ENCODE measurements around the gene MCMBP.
A peak's percentile ranks its signal among the peaks of the same experiment; 100 is the strongest.
"Not testable (repeated sequence)": the region's sequence is repeated elsewhere in the genome, so short reads cannot be mapped to it uniquely, and the experiment has no call there.

MCMBP gene

GRCh38 chr10:119872860-119873681 lies 428 bp upstream of the MCMBP start:
- DNase-seq: peak; percentile 4 to 91 (median 80)

DNA sequence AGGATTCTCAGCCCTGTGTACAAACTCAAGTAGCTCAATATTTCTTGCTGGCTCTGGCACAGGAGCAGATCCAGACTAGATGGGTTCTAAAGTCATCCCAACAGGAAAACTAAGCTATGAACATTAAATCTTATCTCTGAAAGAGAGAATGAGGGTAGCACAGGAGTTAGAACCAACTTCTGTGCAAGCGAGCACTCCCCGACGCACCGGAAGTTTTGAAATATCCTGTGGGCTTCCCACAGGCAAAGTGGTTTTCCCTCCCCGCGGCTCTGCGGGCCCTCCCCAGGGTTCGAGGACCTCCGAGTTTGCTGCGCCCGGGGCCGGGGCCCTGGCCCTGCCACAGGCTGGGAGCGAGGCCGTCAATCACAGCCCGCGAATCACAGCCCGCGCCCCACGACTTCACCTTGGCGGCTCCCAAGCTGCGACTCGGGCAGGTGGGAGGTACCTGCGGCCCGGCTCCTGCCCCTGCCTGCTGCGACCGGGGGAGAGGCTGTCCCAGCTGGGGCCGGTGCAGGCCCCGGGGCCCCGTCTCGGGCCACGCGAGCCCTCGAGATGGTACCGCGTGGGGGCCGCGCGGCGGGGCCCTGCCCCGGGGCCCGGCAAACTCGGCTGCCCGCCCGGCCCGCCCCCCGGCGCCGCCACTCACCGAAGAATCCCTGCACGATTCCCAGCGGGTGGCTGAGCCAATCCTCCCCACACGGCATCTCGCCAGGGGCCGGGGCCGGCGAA lies 598 bp downstream of the MCMBP start:
- peak in 6 of 14 donors; percentile 1 to 52 (median 32) for DNase-seq

DNA sequence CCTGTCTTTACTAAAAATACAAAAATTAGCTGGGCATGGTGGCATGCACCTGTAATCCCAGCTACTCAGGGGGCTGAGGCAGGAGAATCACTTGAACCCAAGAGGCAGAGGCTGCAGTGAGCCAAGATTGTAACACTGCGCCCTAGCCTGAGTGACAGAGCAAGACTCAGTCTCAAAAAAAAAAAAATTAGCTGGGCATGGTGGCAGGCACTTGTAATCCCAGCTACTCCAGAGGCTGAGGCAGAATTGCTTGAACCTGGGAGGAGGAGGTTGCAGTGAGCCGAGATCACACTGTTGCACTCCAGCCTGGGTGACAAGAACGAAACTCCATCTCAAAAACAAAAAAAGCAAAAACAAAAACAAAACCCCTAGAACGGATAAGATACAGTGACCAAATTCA lies 3.2 kb downstream of the MCMBP start:
- not testable (repeated sequence) for DNase-seq

- no peak for DNase-seq
Observed at GRCh38 chr10:119867317-119867716, 5.3 kb downstream of the MCMBP start.

DNA sequence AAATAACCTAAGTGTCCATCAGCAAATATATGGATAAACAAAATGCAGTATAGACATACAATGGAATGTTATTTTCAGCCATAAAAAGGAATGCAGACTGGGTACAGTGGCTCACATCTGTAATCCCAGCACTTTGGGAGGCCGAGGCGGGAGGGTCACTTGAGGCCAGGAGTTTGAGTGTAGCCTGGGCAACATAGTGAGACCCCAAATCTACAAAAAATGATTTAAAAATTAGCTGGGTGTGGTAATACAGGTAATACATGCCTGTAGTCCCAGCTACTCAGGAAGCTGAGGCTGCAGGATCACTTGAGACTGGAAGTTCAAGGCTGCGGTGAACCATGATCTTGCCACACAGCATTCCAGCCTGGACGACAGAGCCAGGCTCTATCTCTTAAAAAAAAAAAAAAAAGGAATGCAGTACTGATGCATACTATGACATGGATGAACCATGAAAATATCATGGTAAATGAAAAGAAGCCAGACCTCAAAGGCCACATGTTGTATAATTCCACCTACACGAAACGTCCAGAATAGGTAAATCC lies 6.9 kb downstream of the MCMBP start:
- DNase-seq: no peak

GRCh38 chr10:119863951-119864565 lies 8.6 kb downstream of the MCMBP start:
- DNase-seq: no peak

DNA sequence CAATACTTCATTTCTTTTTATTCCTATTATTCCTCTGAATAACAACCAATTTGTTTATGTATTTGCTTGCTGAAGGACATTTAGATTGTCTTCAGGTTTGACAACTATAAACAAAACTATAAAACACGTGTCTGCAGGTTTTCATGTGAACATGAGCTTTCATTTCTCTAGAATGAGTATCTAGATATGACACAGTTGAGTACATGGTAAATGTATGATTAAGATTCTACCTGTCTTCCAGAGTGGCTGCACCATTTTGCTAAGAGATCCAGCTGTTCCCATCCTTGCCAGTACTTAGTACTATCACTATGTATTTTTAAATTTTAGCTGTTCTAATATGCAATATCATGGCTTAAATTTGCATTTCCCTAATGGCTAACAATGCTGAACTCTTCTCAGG lies 10.1 kb downstream of the MCMBP start:
- no peak for DNase-seq

GRCh38 chr10:119860866-119861607 lies 11.6 kb downstream of the MCMBP start:
- DNase-seq: no peak

DNA sequence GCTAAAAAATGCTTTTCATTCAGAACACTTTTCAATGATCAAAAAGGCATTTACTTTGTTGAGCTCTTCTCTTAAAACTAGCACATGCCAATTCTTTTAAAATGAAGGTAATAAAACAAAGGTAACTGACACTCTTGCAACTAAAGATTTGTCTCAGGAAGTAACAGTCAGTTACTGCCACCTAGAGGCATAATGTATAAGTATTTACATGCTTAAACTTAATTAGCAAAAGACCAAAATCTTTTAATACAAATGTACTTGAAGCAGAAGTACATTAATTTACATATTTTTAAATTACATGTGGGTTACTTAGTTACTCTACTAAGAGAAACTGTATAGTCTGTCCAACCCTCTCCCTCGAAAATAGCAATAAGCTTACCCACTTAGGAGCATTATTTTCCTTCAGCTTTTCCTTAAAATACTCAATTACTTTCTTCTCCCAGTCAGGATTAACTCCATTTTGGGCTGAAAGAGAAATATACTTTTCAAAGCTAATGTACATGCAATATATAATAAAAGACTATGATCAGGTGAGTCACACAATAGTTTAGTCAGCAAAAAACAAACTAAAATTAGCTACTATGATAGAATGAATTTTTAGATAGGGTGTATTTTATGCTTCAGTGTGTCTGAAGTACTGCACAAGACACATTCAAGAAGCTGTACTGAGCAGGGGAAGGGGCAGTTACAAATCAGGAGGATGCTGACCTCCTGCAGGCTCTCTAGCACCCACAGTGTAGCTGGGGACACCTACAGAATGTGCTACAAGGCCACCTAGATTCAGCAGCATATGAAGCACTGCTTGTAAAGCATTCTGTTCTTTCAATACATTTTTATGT lies 13.0 kb downstream of the MCMBP start:
- peak in 1 of 14 donors; percentile 10 for DNase-seq

- no peak for DNase-seq
Observed at GRCh38 chr10:119858063-119858462, 14.6 kb downstream of the MCMBP start.

- no peak for DNase-seq
Observed at GRCh38 chr10:119853574-119853973, 19.1 kb downstream of the MCMBP start.

DNA sequence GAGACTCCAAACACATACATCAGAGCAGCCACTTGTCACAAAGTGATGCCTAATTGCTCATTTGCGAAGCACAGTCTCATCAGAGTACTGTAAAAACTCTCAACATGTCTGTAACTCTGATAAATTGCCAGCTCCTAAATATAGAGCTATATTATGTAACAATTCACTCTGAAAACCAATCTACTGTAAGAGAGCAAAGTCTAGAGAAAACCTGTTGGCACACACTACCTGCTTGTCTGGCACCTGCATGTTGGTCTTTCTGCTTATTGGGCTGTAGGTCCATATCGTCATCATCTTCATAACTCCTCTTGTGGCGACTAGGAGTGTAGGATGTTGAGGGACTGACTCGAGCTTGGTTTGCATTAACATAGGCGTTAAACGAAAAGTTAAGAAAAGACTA lies 19.8 kb downstream of the MCMBP start:
- no peak for DNase-seq

- no peak for DNase-seq
Observed at GRCh38 chr10:119852277-119852676, 20.4 kb downstream of the MCMBP start.

- no peak for DNase-seq
Observed at GRCh38 chr10:119849944-119850343, 22.7 kb downstream of the MCMBP start.

- DNase-seq: no peak
Observed at GRCh38 chr10:119849031-119849789, 23.4 kb downstream of the MCMBP start.

DNA sequence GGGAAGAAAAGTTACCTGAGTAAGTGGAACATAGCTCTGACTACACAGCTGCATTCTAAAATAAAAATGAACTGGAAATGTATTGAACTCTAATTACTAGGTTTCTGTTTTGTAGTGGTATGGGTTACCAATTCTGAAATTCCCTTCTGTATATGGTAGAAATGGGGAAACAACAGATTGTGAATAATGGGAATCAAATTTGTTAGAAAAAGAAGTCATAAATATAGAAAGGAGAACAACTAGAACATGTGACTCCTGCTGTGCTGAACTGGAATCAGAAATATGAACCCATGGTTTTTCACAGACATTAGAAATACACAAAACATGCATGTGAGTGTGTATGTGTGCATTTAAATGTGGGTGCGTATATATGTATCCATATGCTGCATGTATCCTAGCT lies 27.0 kb downstream of the MCMBP start:
- no peak for DNase-seq

DNA sequence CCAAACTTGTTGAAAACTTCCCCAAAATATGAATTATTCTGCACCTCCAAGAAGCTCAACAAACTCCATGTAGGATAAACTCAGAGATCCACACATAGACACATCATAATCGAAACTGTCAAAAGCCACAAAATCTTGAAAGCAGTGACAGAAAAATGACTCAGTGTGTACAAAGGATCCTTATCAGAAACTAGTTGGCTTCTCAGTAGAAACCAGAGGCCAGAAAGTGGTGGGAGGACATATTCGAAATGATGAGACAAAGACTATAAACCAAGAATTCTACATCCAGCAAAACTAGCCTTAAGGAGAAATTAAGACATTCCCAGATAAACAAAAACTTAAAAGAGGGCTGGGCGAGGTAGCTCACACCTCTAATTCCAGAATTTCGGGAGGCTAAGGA lies 38.5 kb downstream of the MCMBP start:
- DNase-seq: no peak

DNA sequence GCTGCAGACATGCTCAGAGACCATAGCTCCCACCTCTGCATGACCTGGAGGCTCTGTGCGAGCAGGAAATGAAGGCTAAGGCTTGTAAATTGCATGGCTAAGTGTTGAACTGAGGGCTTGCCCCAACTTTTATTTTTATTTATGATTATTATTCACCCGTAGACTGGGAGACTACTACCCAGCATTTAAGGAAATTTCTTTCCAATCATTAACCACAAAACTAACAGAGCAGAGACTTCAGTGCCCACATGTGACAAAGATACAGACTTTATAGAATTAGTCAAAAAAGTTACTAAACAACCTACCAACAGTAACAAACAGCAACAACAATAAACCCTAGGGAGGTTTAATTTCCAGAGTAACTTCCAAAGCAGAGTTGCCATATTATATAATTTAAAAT lies 39.7 kb downstream of the MCMBP start:
- no peak for DNase-seq

- peak in 1 of 14 donors; percentile 12 for DNase-seq
Observed at GRCh38 chr10:119831656-119832055, 41.0 kb downstream of the MCMBP start.

GRCh38 chr10:119830851-119831250 lies 41.8 kb downstream of the MCMBP start:
- DNase-seq: no peak

- no peak for DNase-seq
Observed at GRCh38 chr10:119829429-119829828, 43.2 kb downstream of the MCMBP start.

Data from C1 segment of cervical spinal cord (tissue), 14 donors.